Placental epithelial cell (primary cell): Measurements from ENCODE around the gene HNF1B. TPM values are rescaled to one million over a fixed set of nuclear protein-coding genes. Genes with fewer than 3 reads are reported as not detected.

Experiments
- total RNA-seq: library from RNA; depleted of rRNA; stranded (reverse); fragments of >200 nt; gene quantifications from 2 replicates; pipeline ENCODE4 v1.2.3, GENCODE V29; 2012

The HNF1B gene
- total RNA-seq: not detected in 2 replicates

GRCh38 chr17:37744961-37745800, at the start of gene HNF1B:
Gene HNF1B (minus strand): TSS chr17:37745059. CDS start chr17:37744884, 175 bp downstream.

GRCh38 chr17:37643118-37643766, 101.6 kb downstream of the HNF1B start, which contains the start of gene DDX52:
Gene DDX52 (minus strand): TSS chr17:37643446. CDS start chr17:37643420, 26 bp downstream.

Other genes with a start within 250 kb of the HNF1B start
- 11.6 and 17.7 TPM in 2 replicates for gene SYNRG, start 135.6 kb downstream of the HNF1B start, total RNA-seq
- 14.5 and 21.1 TPM in 2 replicates for gene DDX52, start 101.6 kb downstream of the HNF1B start, total RNA-seq
- not detected in 2 replicates for gene TBC1D3K, start 179.4 kb upstream of the HNF1B start, total RNA-seq
- gene TBC1D3L, start 244.0 kb upstream of the HNF1B start, total RNA-seq: 10.1 and 21.6 TPM in 2 replicates